ENCODE measurements around the gene BSDC1.

BSDC1 gene

DNA sequence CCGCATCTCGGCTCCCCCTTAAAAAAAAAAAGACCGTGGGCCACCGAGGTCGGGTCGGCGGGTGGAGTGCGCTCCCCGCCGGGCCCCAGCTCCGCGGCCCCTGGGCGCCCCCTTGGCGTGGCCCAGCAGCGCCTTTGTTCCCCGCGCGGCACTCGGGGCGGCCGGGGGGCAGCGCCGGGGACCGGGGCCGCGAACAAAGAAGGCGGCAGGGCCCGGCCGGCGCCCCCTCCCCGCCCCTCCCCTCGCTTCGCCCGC lies 58.8 kb downstream of the BSDC1 start:
- DNase-seq: no peak

DNA sequence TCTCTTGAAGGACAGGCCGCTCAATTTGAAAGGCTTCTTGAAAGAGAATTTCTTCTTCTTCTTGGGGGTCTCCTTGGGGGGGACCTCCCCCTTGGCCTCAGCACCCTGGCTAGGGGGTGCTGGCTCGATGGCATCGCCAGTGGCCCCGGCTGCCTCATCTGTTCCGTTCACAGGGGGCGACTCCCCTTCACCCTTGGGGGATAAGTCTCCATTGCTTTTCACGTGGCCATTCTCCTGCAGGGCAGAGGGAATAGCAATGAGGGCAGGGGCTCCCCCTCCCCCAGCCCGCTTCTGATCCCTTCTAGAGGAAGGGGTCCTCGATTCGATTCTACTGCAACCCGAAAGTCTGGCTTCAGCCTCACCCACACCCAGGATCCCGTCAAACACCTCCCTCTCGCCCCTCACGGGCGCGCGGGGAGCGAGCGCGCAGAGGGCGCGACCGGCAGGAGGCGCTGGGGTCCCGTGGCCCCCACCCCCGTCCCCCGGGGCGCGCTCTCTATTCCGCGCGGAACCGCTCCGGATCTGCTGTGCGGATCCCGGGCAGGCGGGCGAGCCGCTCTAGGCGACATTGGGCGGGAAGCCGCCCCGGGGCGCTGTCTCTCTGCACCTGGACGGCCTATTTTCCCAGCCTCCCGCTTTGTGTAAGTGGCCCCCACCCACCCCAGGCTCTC lies 59.2 kb downstream of the BSDC1 start:
- no peak for DNase-seq

DNA sequence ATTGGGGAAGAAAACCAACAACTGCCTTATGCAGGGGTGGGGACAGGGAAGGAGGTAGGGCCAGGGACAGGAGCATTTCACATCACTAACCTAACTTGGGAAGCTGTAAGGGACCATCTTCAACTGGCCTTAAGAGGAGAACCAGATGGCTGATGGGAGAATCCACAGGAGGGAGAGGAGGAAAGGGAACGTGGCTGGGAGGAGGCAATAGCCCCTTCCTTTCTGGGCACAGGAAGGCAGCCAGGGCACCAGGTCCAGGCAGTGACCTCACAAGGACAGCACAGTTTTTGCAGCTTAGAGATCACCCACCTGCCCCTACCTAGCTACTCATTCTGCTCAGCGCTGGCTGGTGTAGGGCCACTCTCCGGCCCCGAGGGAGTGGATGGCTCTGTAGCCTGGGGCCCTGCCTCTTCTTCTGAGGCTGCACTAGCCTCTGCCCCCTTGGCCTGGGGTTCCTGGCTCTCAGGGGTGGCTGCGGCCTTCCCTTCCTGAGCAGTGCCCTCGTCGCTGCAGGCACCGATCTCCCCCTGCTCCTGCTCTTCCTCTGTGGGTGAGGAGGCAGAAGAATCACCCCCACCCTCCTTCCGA lies 59.9 kb downstream of the BSDC1 start:
- no peak for DNase-seq

DNA sequence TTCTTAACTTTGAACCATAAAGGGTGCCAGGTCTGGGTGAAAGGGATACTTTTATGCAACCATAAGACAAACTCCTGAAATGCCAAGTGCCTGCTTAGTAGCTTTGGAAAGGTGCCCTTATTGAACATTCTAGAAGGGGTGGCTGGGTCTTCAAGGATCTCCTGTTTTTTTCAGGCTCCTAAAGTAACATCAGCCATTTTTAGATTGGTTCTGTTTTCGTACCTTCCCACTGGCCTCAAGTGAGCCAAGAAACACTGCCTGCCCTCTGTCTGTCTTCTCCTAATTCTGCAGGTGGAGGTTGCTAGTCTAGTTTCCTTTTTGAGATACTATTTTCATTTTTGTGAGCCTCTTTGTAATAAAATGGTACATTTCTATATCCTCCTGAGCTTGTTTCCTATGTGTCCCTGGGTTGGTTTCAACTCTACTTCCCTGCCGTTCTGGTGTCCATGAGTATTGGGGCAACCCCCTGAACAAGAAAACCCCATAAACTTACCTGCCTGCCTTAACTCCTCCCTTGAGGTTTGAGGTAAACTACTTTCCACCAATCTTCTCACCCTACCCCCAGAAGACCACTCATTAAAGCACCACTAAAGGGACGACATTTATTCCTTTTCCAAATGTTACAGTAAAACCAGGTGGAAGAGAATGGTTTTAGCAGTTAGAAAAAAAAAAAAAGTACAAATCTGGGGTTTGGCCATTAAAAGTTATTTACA lies 60.8 kb downstream of the BSDC1 start:
- DNase-seq: no peak

DNA sequence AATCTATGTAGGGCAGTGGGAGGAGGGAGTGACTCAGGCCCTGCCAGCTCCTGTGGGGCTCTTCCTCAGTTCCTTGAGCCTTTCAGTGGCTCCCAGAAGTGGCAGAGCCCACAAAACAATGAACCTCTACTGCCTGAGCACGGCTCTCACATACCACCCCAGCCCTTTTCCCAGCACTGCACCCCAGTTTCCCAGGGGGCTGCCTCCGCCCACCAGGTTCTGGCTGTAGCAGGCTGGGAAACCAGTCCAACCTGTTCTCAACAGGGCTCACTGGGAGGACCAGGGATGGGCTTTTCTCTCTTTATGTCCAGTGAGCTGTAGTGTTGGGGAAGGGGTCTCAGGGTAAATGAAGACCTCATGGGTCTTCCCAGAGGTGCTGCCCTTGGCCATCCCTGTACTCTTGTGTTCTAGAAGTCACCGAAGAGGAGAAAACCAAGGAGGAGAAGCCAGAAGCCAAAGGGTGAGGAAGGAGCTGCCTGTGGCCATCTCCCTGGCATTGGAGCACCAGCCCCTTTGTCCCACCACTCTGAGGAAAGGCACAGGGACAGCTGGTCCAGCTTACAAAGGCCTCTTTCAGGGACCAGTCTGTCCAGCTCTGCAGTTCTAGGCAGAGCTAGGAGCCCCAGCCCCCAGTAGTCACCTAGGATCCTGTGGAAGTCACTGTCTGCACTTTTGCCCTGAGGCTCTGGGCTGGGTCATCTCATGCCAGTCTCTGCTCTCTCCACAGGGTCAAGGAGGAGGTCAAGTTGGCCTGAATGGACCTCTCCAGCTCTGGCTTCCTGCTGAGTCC lies 61.8 kb downstream of the BSDC1 start:
- DNase-seq: no peak

DNA sequence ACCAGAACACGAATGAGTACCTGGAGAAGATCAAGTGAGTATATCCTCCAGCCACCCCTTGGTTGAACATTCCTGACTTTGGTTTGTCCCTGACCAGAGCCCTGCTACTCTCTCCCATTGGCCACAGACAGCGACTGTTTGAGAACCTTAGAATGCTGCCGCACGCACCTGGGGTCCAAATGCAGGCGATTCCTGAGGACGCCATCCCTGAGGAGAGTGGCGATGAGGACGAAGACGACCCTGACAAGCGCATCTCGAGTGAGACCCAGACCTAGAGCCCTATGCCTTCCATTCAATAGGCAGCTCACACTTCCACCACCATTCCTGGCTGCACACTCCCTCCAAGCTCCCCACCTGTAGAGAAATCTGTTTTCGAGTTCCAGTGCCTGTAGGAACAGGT lies 62.7 kb downstream of the BSDC1 start:
- DNase-seq: no peak

DNA sequence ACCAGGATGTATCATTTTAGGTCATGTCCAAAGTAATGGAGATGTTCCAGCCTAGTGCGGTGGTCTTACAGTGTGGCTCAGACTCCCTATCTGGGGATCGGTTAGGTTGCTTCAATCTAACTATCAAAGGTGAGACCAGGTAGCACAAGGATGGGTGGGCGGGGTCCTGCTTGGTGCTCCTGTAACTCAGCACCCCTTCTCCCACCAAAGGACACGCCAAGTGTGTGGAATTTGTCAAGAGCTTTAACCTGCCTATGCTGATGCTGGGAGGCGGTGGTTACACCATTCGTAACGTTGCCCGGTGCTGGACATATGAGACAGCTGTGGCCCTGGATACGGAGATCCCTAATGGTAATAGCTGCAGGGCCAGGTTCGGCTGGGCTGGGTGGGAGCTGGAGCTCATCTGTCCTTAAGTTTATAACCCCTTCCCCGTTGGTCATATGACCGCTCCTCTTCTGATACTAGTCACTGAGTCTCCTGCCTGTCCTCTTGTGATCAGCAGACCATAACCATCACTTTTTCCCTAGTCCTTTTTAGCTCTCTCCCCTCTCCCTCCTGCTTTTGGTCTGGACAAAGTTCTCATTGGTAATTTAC lies 63.6 kb downstream of the BSDC1 start:
- DNase-seq: no peak

DNA sequence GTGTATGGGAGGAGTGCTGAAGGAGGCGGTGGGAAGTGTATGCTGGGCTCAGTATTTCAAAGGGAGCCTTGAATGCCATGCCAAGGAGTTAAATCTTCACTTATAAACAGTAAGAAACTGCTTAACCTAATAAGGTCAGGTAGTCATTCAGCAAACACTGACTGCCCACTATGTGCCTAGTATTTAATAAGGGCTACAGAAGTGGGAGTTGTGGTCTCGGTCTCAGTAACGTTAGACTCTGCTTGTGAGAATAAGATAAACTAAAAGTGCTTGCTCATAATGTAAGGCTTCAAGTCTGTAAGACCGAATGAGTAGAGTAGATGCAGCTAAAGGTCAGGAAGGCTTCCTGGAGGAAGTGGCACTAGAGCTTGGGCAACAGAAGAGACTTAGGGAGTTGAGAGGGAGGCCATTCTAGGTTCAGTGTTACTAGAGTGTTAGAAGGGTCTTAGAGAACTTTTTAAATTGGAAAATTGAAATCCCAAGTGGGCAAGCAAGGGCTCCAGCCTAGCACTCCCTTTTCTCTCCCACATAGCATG lies 64.2 kb downstream of the BSDC1 start:
- DNase-seq: no peak

DNA sequence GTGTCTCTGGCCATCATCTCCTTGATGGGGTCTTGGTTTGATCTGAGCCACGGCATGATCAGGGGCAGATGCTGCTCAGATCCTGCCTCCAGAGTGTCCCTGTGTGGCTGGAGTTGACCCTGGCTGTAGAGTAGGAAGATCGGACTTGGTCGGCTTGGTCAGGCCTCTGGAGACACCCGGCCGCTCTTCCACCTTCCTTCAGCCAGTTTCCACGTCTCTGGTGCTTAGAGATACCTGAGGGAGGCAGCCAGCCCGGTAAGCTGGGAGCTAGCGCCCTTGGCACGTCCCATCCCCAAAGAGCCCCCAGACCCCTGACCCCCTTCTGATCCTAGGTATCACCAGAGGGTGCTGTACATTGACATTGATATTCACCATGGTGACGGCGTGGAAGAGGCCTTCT lies 67.0 kb downstream of the BSDC1 start:
- no peak for DNase-seq

DNA sequence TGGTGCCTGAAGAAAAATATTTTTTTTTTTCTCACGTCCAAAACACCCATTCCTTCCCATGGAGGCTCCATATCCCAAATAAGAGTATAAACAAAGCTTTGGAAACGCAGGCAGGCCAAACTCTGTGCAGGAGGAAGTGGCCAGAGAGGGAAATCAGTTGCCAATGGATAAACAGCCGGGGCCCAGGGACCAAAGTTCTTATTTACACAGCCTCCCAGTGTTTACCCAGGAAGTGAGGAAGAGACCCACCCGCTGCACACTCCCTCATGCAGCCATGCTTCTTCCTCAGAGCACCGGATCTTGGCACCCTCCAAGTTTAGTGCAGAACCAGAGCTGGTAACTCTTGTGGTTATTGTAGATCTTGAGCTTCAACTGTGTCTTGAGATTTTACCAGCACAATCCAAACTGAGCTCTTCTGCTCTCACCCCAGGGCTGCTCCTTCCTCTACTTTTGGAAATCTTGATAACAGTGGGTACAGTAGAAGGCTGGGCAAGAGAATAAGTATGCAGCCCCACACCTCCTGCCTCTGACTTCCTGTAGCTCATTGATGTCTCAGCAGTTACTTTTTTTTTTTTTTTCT lies 72.4 kb downstream of the BSDC1 start:
- DNase-seq: no peak

DNA sequence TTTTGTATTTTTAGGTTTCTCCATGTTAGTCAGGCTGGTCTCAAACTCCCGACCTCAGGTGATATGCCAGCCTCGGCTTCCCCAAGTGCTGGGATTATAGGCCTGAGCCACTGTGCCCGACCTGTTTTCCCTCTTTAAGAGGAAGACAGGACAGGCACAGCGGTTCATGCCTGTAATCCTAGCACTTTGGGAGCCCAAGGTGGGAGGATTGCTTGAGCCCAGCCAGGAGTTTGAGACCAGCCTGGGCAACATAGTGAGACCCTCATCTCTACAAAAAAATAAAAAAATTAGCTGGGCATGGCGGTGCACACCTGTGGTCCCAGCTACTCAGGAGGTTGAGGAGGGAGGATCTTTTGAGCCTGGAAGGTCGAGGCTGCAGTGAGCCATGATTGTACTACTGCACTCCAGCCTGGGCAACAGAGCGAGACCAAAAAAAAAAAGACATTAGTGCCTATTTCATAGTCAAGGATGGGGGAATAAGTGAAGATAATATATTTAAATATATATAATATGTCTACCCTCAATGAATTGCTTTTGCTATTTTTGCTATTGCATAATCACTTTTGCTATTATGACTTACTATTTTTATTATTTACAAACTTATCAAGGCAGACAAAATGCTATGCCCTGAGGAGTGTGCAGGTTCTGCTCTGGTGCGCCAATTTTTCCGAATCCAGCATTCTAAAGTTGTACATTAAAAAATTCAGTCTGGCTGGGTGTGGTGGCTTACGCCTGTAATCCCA lies 75.9 kb downstream of the BSDC1 start:
- DNase-seq: no peak

DNA sequence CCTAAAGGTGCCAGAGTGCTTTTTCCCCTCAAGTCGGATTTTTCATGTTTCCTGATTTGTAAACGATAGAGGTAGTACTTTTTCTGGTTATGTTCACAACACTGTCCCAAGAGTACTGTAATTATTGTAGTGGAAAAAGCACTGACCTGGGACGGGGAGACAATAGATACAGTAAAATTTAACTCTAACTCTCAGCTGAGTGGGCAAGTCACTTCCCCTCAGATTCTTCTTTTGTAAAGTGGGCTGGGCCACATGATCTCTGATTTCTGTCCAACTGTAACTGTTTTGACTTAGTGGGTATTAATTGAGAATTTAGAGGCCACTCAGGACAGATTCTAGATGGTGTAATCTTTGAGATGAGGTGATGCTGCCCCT lies 77.4 kb downstream of the BSDC1 start:
- no peak for DNase-seq
